HFFc6 (cell line): Measurements from ENCODE around the gene RADIL. TPM values are rescaled to one million over a fixed set of nuclear protein-coding genes. Genes with fewer than 3 reads are reported as not detected.

Experiments
- DNase-seq: peaks from one replicate; pipeline ENCODE4 v3.0.0-alpha.2; 2018
- H3K27ac Mint-ChIP-seq: 2 replicates; pipeline ENCODE4 v1.8.0; 2020; ENCODE audit warnings: mild to moderate bottlenecking, mixed read lengths
- H3K27me3 Mint-ChIP-seq: 2 replicates; pipeline ENCODE4 v1.8.0; 2021; ENCODE audit warnings: mild to moderate bottlenecking, moderate library complexity, mixed read lengths; ENCODE audit not compliant: insufficient read depth
- H3K36me3 Mint-ChIP-seq: 2 replicates; pipeline ENCODE4 v1.8.0; 2021; ENCODE audit warnings: low read depth, mixed read lengths
- H3K4me1 Mint-ChIP-seq: 2 replicates; pipeline ENCODE4 v1.8.0; 2020; ENCODE audit warnings: low read depth, mixed read lengths
- H3K4me3 Mint-ChIP-seq: 2 replicates; pipeline ENCODE4 v1.8.0; 2020; ENCODE audit warnings: mild to moderate bottlenecking, moderate library complexity, mixed read lengths
- H3K9me3 Mint-ChIP-seq: 2 replicates; pipeline ENCODE4 v1.8.0; 2020; ENCODE audit warnings: mild to moderate bottlenecking, mixed read lengths
- CTCF ChIP-seq: fragments of 200-600 bp; sonication (generic); IDR thresholded peaks from 2 replicates; pipeline ENCODE4 v1.5.0; 2021; ENCODE audit warnings: antibody characterized with exemption, mild to moderate bottlenecking
- total RNA-seq, 6 experiments: library from RNA; stranded (reverse); fragmentation: NEBNext Ultra II Directional; extraction: Animal tissue kit (Norgen Biotek cat#: 25700); gene quantifications; 2 replicates in 1 of 6; 3 replicates in 5 of 6; pipeline ENCODE4 v1.2.3, GENCODE V29; 2021

RADIL gene
- total RNA-seq, 6 experiments from 2014 or later: 0.09 to 0.43 (median 0.24) TPM

GRCh38 chr7:4866528-4867496, 16.7 kb downstream of the RADIL start:
- TF ChIP-seq CTCF: no peak
- Mint-ChIP-seq H3K9me3 (peaks cover 4% of the 10 kb centered on the region), H3K36me3 (0 out of 2 replicates have a peak, but pooled peaks cover 5% of the 10 kb centered on the region), H3K27me3 (peaks cover 6% of the 10 kb centered on the region), H3K4me1 (no peaks in the 10 kb centered on the region), H3K4me3 (no peak overlapping the region), H3K27ac (no peak overlapping the region)
- no peak for DNase-seq

- Mint-ChIP-seq H3K27ac (no peak overlapping the region), H3K9me3 (no peaks in the 10 kb centered on the region; the same call in 1 of the 2 replicates), H3K4me1 (no peaks in the 10 kb centered on the region; the same call in 1 of the 2 replicates), H3K27me3 (peaks cover 9% of the 10 kb centered on the region), H3K36me3 (0 out of 2 replicates have a peak, but pooled peaks cover 5% of the 10 kb centered on the region), H3K4me3 (no peak overlapping the region)
- no peak for TF ChIP-seq CTCF
- no peak for DNase-seq
Measured at GRCh38 chr7:4862156-4862555, 21.4 kb downstream of the RADIL start.

- Mint-ChIP-seq H3K9me3 (no peaks in the 10 kb centered on the region; the same call in 1 of the 2 replicates), H3K27me3 (peaks cover 9% of the 10 kb centered on the region), H3K4me3 (no peak within 1 kb of the TSS), H3K36me3 (0 out of 2 replicates have a peak, but pooled peaks cover 5% of the 10 kb centered on the region), H3K4me1 (no peaks in the 10 kb centered on the region; the same call in 1 of the 2 replicates), H3K27ac (no peak within 1 kb of the TSS)
- TF ChIP-seq CTCF: no peak
- DNase-seq: no peak
Measured at GRCh38 chr7:4861673-4862072, 21.8 kb downstream of the RADIL start, which contains the start of gene PAPOLB. TSS of gene PAPOLB (minus strand) at chr7:4862030. CDS start at chr7:4861810, 220 bp downstream.

GRCh38 chr7:4861227-4861626, 22.3 kb downstream of the RADIL start:
- TF ChIP-seq CTCF: no peak
- no peaks in the 10 kb centered on the region; the same call in 1 of the 2 replicates for H3K4me1 Mint-ChIP-seq
- no peaks in the 10 kb centered on the region; the same call in 1 of the 2 replicates for H3K9me3 Mint-ChIP-seq
- peaks cover 9% of the 10 kb centered on the region for H3K27me3 Mint-ChIP-seq
- H3K4me3 Mint-ChIP-seq: no peak overlapping the region
- DNase-seq: no peak
- H3K36me3 Mint-ChIP-seq: 0 out of 2 replicates have a peak, but pooled peaks cover 5% of the 10 kb centered on the region
- H3K27ac Mint-ChIP-seq: no peak overlapping the region

GRCh38 chr7:4857189-4857588, 26.3 kb downstream of the RADIL start:
- H3K36me3 Mint-ChIP-seq: no peaks in the 10 kb centered on the region
- H3K4me3 Mint-ChIP-seq: peak overlapping the region; percentile 61
- H3K9me3 Mint-ChIP-seq: peaks cover under 1% of the 10 kb centered on the region
- peaks cover 12% of the 10 kb centered on the region for H3K27me3 Mint-ChIP-seq
- TF ChIP-seq CTCF: no peak
- H3K4me1 Mint-ChIP-seq: peaks cover 1% of the 10 kb centered on the region
- no peak for DNase-seq
- no peak overlapping the region for H3K27ac Mint-ChIP-seq
